Transverse colon (tissue), 4 donors: ENCODE measurements around the gene RSPO1.

Experiments
- EP300 ChIP-seq: sonication (generic); formaldehyde crosslinking; IDR thresholded peaks from one replicate; pipeline ENCODE4 v1.6.1; 2017; ENCODE audit warnings: antibody characterized with exemption, low read depth
- POLR2A ChIP-seq: fragments of 450-650 bp; IDR thresholded peaks from one replicate; pipeline ENCODE4 v1.6.1; 2016; ENCODE audit warnings: antibody characterized with exemption, mild to moderate bottlenecking, moderate library complexity
- POLR2AphosphoS5 ChIP-seq, 3 donors: sonication (generic); formaldehyde crosslinking; IDR thresholded peaks; one replicate each; pipeline ENCODE4 v1.6.1; 2016; ENCODE audit warnings: antibody characterized with exemption in 3 of 3
- TF ChIP-seq, protein P1 (sequence below), 5 experiments: fragments of 200-600 bp in 3 of 5; fragments of 450-650 bp in 2 of 5; sonication (generic) in 3 of 5; IDR thresholded peaks; 1 replicate in 2 of 5; 2 replicates in 3 of 5; pipeline ENCODE4 v1.5.1; 2016 to 2017; ENCODE audit warnings: antibody characterized with exemption in 5 of 5, inconsistent platforms in 3 of 5, mild to moderate bottlenecking in 2 of 5, moderate library complexity in 1 of 5

DNA sequence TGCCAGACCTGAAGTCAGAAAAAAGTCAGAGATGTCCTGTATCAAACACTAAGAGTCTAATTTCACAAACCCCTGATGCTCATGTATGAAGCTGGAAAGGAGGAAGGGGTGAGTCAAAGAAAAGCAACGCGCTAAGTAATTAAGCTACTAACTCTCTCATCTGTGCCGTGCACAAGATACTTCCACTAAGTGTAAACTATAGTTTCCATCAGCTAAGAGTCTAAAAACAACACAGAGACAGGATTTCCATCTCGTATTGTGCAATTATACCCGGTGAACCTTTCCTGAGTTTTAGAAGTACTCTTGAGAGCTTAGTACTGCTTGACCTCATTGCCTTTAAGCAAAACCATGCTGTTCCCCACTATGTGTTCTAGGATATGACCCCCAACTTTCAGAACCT lies 59.0 kb downstream of the RSPO1 start:
- TF ChIP-seq, protein P1, sequence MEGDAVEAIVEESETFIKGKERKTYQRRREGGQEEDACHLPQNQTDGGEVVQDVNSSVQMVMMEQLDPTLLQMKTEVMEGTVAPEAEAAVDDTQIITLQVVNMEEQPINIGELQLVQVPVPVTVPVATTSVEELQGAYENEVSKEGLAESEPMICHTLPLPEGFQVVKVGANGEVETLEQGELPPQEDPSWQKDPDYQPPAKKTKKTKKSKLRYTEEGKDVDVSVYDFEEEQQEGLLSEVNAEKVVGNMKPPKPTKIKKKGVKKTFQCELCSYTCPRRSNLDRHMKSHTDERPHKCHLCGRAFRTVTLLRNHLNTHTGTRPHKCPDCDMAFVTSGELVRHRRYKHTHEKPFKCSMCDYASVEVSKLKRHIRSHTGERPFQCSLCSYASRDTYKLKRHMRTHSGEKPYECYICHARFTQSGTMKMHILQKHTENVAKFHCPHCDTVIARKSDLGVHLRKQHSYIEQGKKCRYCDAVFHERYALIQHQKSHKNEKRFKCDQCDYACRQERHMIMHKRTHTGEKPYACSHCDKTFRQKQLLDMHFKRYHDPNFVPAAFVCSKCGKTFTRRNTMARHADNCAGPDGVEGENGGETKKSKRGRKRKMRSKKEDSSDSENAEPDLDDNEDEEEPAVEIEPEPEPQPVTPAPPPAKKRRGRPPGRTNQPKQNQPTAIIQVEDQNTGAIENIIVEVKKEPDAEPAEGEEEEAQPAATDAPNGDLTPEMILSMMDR (IDR thresholded peaks at IDR 0.05) = no peak
- TF ChIP-seq POLR2AphosphoS5 (IDR thresholded peaks at IDR 0.05) (no peak), EP300 (no peak), POLR2A (no peak)
